ENCODE measurements around the gene SLC38A8.

Gene SLC38A8

DNA sequence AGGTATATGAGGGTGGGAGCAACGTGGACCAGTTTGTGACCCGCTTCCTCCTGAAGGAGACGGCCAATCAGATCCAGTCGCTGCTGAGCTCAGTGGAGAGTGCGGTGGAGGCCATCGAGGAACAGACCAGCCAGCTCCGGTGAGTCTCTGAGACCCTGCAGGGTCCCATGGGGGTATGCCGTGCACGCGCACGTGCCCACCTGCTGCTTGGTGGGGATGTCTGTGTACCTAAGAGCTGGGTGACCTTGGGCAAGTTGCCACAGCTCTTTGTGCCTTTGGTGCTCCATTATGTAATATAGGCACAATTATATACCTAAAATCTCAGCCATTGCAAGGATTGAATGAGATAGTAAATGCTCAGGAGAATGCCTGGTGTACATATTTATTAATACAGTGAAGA lies 52.1 kb downstream of the SLC38A8 start:
- Histone ChIP-seq H3K27ac (ENCODE audit: low read depth, low read length) (no peak overlapping the region), H3K27me3 (ENCODE audit: control insufficient read depth, low read length) (peaks cover 13% of the 10 kb centered on the region), H3K36me3 (ENCODE audit: control insufficient read depth, low read length) (no peaks in the 10 kb centered on the region), H3K79me2 (ENCODE audit: control insufficient read depth, low read length) (no peaks in the 10 kb centered on the region), H3K4me2 (ENCODE audit: low read length) (no peak overlapping the region), H3K9me2 (replicated peaks; ENCODE audit: control insufficient read depth, low read length) (no peaks in the 10 kb centered on the region), H3K4me1 (ENCODE audit: control insufficient read depth, low read length) (no peaks in the 10 kb centered on the region), H3K9me3 (ENCODE audit: control insufficient read depth, insufficient read depth, low read length) (no peaks in the 10 kb centered on the region), H3K4me3 (ENCODE audit: low read length) (no peak overlapping the region), H4K20me1 (ENCODE audit: control insufficient read depth, insufficient read depth, low read depth, low read length) (no peaks in the 10 kb centered on the region), H3F3A (ENCODE audit: control insufficient read depth, insufficient read depth) (no peaks in the 10 kb centered on the region)
- no peak for TF ChIP-seq EZH2phosphoT487 (IDR thresholded peaks at IDR 0.05; ENCODE audit: borderline replicate concordance, low read length)
- TF ChIP-seq, protein P1, sequence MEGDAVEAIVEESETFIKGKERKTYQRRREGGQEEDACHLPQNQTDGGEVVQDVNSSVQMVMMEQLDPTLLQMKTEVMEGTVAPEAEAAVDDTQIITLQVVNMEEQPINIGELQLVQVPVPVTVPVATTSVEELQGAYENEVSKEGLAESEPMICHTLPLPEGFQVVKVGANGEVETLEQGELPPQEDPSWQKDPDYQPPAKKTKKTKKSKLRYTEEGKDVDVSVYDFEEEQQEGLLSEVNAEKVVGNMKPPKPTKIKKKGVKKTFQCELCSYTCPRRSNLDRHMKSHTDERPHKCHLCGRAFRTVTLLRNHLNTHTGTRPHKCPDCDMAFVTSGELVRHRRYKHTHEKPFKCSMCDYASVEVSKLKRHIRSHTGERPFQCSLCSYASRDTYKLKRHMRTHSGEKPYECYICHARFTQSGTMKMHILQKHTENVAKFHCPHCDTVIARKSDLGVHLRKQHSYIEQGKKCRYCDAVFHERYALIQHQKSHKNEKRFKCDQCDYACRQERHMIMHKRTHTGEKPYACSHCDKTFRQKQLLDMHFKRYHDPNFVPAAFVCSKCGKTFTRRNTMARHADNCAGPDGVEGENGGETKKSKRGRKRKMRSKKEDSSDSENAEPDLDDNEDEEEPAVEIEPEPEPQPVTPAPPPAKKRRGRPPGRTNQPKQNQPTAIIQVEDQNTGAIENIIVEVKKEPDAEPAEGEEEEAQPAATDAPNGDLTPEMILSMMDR (IDR thresholded peaks at IDR 0.05; ENCODE audit: low read depth, low read length, poor library complexity, severe bottlenecking) = no peak

DNA sequence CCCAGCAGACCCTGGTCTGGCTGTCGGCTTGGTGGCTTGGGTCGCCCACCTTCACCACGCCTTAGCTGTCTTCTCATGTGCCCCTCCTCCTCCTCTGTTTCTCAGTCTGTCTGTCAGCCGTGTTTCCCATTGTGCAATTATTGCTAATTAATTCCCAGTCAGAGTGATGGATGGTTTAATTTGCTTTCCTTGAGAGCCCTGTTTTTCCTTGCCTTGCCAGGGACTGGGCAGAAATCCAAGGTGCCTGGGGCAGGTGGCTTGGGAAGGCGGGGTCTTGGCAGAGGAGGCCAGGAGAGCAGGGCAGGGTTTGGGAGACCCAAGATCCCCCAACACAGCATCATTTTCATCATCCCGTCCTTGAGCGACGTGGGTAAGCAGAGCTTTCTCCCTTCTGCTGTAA lies 53.3 kb downstream of the SLC38A8 start:
- Histone ChIP-seq H3K4me2 (ENCODE audit: low read length) (no peak overlapping the region), H4K20me1 (ENCODE audit: control insufficient read depth, insufficient read depth, low read depth, low read length) (no peaks in the 10 kb centered on the region), H3K4me3 (ENCODE audit: low read length) (no peak overlapping the region), H3K9me3 (ENCODE audit: control insufficient read depth, insufficient read depth, low read length) (no peaks in the 10 kb centered on the region), H3K9me2 (replicated peaks; ENCODE audit: control insufficient read depth, low read length) (no peaks in the 10 kb centered on the region), H3K4me1 (ENCODE audit: control insufficient read depth, low read length) (no peaks in the 10 kb centered on the region), H3K27ac (ENCODE audit: low read depth, low read length) (no peak overlapping the region), H3K79me2 (ENCODE audit: control insufficient read depth, low read length) (no peaks in the 10 kb centered on the region), H3F3A (ENCODE audit: control insufficient read depth, insufficient read depth) (no peaks in the 10 kb centered on the region), H3K36me3 (ENCODE audit: control insufficient read depth, low read length) (no peaks in the 10 kb centered on the region), H3K27me3 (ENCODE audit: control insufficient read depth, low read length) (peaks cover 13% of the 10 kb centered on the region)
- no peak for TF ChIP-seq EZH2phosphoT487 (IDR thresholded peaks at IDR 0.05; ENCODE audit: borderline replicate concordance, low read length)
- TF ChIP-seq, protein P1 (IDR thresholded peaks at IDR 0.05; ENCODE audit: low read depth, low read length, poor library complexity, severe bottlenecking) = no peak

DNA sequence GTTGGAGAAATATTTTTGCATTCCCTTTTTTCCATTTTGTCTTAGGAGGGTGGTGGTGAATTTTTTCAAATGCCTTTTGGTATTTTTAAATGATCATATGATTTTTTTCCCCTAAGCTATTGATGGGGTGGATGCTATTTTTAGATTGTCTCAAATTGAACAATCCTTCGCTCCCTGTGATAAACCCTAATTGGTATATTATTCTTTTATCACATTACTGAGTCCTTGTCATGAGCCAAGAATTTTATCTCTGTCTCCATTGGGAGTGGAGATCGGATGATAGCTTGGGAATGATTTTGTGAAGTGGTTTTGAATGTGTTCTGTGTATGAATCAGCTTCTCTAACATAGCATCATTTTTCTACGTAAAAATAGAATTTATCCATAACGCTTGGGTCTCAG lies 59.1 kb downstream of the SLC38A8 start:
- TF ChIP-seq, protein P1 (IDR thresholded peaks at IDR 0.05; ENCODE audit: low read depth, low read length, poor library complexity, severe bottlenecking) = no peak
- no peak for TF ChIP-seq EZH2phosphoT487 (IDR thresholded peaks at IDR 0.05; ENCODE audit: borderline replicate concordance, low read length)
- Histone ChIP-seq H3K27me3 (ENCODE audit: control insufficient read depth, low read length) (peaks cover 7% of the 10 kb centered on the region), H3K9me2 (replicated peaks; ENCODE audit: control insufficient read depth, low read length) (no peaks in the 10 kb centered on the region), H3K4me3 (ENCODE audit: low read length) (no peak overlapping the region), H3K79me2 (ENCODE audit: control insufficient read depth, low read length) (no peaks in the 10 kb centered on the region), H3K36me3 (ENCODE audit: control insufficient read depth, low read length) (no peaks in the 10 kb centered on the region), H3K4me1 (ENCODE audit: control insufficient read depth, low read length) (no peaks in the 10 kb centered on the region), H3F3A (ENCODE audit: control insufficient read depth, insufficient read depth) (no peaks in the 10 kb centered on the region), H3K4me2 (ENCODE audit: low read length) (no peak overlapping the region), H3K27ac (ENCODE audit: low read depth, low read length) (no peak overlapping the region), H3K9me3 (ENCODE audit: control insufficient read depth, insufficient read depth, low read length) (no peaks in the 10 kb centered on the region), H4K20me1 (ENCODE audit: control insufficient read depth, insufficient read depth, low read depth, low read length) (no peaks in the 10 kb centered on the region)

DNA sequence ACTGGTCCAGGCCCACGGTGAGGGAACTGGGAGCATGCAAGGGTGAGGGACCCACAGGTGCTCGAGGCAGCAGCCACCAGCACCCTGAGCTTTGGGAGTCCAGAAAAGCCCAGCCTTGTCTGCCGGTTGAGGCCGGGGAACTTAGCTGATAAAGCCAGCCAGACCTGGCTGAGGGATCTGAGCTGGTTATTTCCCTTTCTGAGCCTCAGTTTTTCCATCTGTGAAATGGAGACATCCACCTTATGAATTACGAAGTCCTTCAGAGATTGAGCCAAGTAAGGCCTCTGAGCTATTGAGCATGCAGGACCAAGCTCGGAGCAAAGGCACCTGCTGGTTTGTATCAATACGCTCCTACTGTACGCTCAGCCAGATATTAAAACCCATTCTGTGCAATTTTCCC lies 60.8 kb downstream of the SLC38A8 start:
- Histone ChIP-seq H3K27me3 (ENCODE audit: control insufficient read depth, low read length) (no peaks in the 10 kb centered on the region), H3K79me2 (ENCODE audit: control insufficient read depth, low read length) (no peaks in the 10 kb centered on the region), H3K4me3 (ENCODE audit: low read length) (no peak overlapping the region), H3K4me1 (ENCODE audit: control insufficient read depth, low read length) (no peaks in the 10 kb centered on the region), H3K27ac (ENCODE audit: low read depth, low read length) (no peak overlapping the region), H3F3A (ENCODE audit: control insufficient read depth, insufficient read depth) (no peaks in the 10 kb centered on the region), H3K36me3 (ENCODE audit: control insufficient read depth, low read length) (no peaks in the 10 kb centered on the region), H3K9me2 (replicated peaks; ENCODE audit: control insufficient read depth, low read length) (no peaks in the 10 kb centered on the region), H3K9me3 (ENCODE audit: control insufficient read depth, insufficient read depth, low read length) (no peaks in the 10 kb centered on the region), H3K4me2 (ENCODE audit: low read length) (no peak overlapping the region), H4K20me1 (ENCODE audit: control insufficient read depth, insufficient read depth, low read depth, low read length) (no peaks in the 10 kb centered on the region)
- TF ChIP-seq EZH2phosphoT487 (IDR thresholded peaks at IDR 0.05; ENCODE audit: borderline replicate concordance, low read length) = no peak
- TF ChIP-seq, protein P1 (IDR thresholded peaks at IDR 0.05; ENCODE audit: low read depth, low read length, poor library complexity, severe bottlenecking) = no peak

All from DOHH2 (cell line).